Activated CD8-positive, alpha-beta T cell treated with anti-CD3 and anti-CD28 coated beads for 36 hours (primary cell): ENCODE data around the gene ABCD3. TPM values are rescaled to one million over a fixed set of nuclear protein-coding genes. Genes with fewer than 3 reads are reported as not detected.

ENCODE experiments used
- ATAC-seq: fragments of 200-7000 bp; cut with Tn5 transposase; one replicate; pipeline ENCODE4 v1.10.0; 2021; ENCODE audit warnings: mild to moderate bottlenecking, moderate library complexity
- CTCF ChIA-PET: fragments of 350-600 bp; sonication (Branson Sonifier 250); formaldehyde crosslinking; loops from one replicate; lab custom pipeline; 2021; ENCODE audit warnings: antibody characterized with exemption; lab: Charles Lee
- POLR2A ChIA-PET: fragments of 350-600 bp; sonication (Branson Sonifier 250); formaldehyde crosslinking; loops from one replicate; lab custom pipeline; 2021; ENCODE audit warnings: antibody characterized with exemption; lab: Charles Lee
- DNase-seq: peaks from one replicate; pipeline ENCODE4 v3.0.0-alpha.2; 2020
- H3K27ac Mint-ChIP-seq: one replicate; pipeline ENCODE4 v1.8.0; 2021; ENCODE audit warnings: mild to moderate bottlenecking, mixed read lengths
- H3K27me3 Mint-ChIP-seq: one replicate; pipeline ENCODE4 v1.8.0; 2021; ENCODE audit warnings: mixed read lengths
- H3K36me3 Mint-ChIP-seq: one replicate; pipeline ENCODE4 v1.8.0; 2021; ENCODE audit warnings: low read depth, mixed read lengths
- H3K4me1 Mint-ChIP-seq: one replicate; pipeline ENCODE4 v1.8.0; 2021; ENCODE audit warnings: low read depth, mixed read lengths
- H3K4me3 Mint-ChIP-seq: one replicate; pipeline ENCODE4 v1.8.0; 2021; ENCODE audit warnings: mild to moderate bottlenecking, moderate library complexity, mixed read lengths
- H3K9me3 Mint-ChIP-seq: one replicate; pipeline ENCODE4 v1.8.0; 2021; ENCODE audit warnings: mixed read lengths
- intact Hi-C: fragments of 100-400 bp; cut with micrococcal nuclease; formaldehyde crosslinking; loops from one replicate; pipeline ENCODE4 v1.10.0; 2022
- total RNA-seq, 2 experiments: library from RNA; stranded (reverse); gene quantifications; one replicate each; pipeline ENCODE4 v1.2.3, GENCODE V29; 2021
- TF ChIP-seq, protein P1 (sequence below): fragments of 200-600 bp; IDR thresholded peaks from one replicate; pipeline ENCODE4 v1.8.0; 2022; ENCODE audit warnings: antibody characterized with exemption, mild to moderate bottlenecking

Gene ABCD3
- total RNA-seq, 2 experiments from 2014 or later: 31.3 to 31.9 TPM

GRCh38 chr1:94411237-94411636, 7.0 kb upstream of the ABCD3 start:
- Mint-ChIP-seq H3K36me3 (no peaks in the 10 kb centered on the region), H3K27ac (no peak overlapping the region), H3K9me3 (no peaks in the 10 kb centered on the region), H3K4me1 (peaks cover 5% of the 10 kb centered on the region), H3K27me3 (no peaks in the 10 kb centered on the region), H3K4me3 (no peak overlapping the region)
- intact Hi-C loops: no loop called here
- TF ChIP-seq, protein P1, sequence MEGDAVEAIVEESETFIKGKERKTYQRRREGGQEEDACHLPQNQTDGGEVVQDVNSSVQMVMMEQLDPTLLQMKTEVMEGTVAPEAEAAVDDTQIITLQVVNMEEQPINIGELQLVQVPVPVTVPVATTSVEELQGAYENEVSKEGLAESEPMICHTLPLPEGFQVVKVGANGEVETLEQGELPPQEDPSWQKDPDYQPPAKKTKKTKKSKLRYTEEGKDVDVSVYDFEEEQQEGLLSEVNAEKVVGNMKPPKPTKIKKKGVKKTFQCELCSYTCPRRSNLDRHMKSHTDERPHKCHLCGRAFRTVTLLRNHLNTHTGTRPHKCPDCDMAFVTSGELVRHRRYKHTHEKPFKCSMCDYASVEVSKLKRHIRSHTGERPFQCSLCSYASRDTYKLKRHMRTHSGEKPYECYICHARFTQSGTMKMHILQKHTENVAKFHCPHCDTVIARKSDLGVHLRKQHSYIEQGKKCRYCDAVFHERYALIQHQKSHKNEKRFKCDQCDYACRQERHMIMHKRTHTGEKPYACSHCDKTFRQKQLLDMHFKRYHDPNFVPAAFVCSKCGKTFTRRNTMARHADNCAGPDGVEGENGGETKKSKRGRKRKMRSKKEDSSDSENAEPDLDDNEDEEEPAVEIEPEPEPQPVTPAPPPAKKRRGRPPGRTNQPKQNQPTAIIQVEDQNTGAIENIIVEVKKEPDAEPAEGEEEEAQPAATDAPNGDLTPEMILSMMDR: no peak
- POLR2A ChIA-PET: no interaction called here
- CTCF ChIA-PET: no interaction called here
- ATAC-seq: no peak
- no peak for DNase-seq

DNA sequence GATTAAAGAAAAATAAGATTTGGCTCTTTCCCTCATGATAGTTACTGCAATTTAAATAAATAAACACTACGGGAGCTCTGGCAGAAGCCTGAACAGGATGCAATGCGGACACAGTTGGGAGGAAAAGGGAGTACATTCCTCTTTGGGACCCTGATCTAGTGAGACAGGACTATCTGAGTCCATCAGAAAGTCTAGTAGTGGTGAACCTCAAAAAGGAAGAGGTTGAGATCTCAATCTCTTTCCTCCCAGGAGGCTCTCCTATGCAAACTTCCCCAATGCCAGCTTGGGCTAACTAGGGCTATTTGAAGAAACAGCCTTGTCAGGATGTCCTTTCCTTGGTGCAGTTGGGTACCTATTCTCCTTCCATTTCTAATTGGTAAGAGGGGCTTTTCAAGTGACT, 4.9 kb upstream of the ABCD3 start:
- no peak overlapping the region for H3K4me3 Mint-ChIP-seq
- no peak overlapping the region for H3K27ac Mint-ChIP-seq
- intact Hi-C loops: no loop called here
- CTCF ChIA-PET: no interaction called here
- H3K9me3 Mint-ChIP-seq: no peaks in the 10 kb centered on the region
- no peaks in the 10 kb centered on the region for H3K27me3 Mint-ChIP-seq
- DNase-seq: no peak
- ATAC-seq: no peak
- POLR2A ChIA-PET: no interaction called here
- no peaks in the 10 kb centered on the region for H3K36me3 Mint-ChIP-seq
- TF ChIP-seq, protein P1: no peak
- peaks cover 5% of the 10 kb centered on the region for H3K4me1 Mint-ChIP-seq

GRCh38 chr1:94416901-94417727, 1.1 kb upstream of the ABCD3 start:
- Mint-ChIP-seq H3K27me3 (no peaks in the 10 kb centered on the region), H3K36me3 (no peaks in the 10 kb centered on the region), H3K9me3 (no peaks in the 10 kb centered on the region), H3K4me3 (no peak overlapping the region), H3K27ac (no peak overlapping the region), H3K4me1 (peaks cover 24% of the 10 kb centered on the region)
- ChIA-PET POLR2A (interaction anchor here (1.1 to 1.3 kb wide), 3 partner anchors 9 to 33 kb away, joined by 3 to 5 read pairs (median 4); no protein-coding TSS in a partner anchor), CTCF (interaction anchor here (1.2 kb wide), 1 partner anchor 65 kb away, joined by 4 read pairs; no protein-coding TSS in a partner anchor)
- intact Hi-C loops: no loop called here
- ATAC-seq (no peak), DNase-seq (no peak)
- TF ChIP-seq, protein P1: no peak

DNA sequence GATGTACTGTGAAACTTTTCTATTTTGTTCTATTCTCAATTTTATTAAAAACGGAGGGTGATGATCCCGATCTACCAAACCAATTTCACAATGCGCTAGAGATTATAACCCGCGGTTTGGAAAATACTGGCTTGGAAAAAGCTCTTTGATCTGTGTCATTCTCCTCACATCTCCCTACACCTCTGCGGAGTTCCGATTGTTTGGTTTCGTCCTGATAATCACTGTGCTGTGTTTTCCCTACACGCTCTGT, 536 bp upstream of the ABCD3 start:
- DNase-seq (no peak), ATAC-seq (no peak)
- H3K36me3 Mint-ChIP-seq: no peaks in the 10 kb centered on the region
- H3K27ac Mint-ChIP-seq: no peak overlapping the region
- ChIA-PET CTCF (interaction anchor here (1.2 kb wide), 1 partner anchor 64 kb away, joined by 4 read pairs; no protein-coding TSS in a partner anchor), POLR2A (interaction anchor here (1.1 to 1.3 kb wide), 2 partner anchors 31 to 33 kb away, joined by 3 to 4 read pairs; no protein-coding TSS in a partner anchor)
- no peaks in the 10 kb centered on the region for H3K27me3 Mint-ChIP-seq
- H3K4me3 Mint-ChIP-seq: no peak overlapping the region
- no peaks in the 10 kb centered on the region for H3K9me3 Mint-ChIP-seq
- peaks cover 29% of the 10 kb centered on the region for H3K4me1 Mint-ChIP-seq
- TF ChIP-seq, protein P1: no peak
- intact Hi-C loops: no loop called here
